Astrocyte of the hippocampus (primary cell): ENCODE data around the gene UQCC5.

ENCODE experiments used
- DNase-seq: peaks from one replicate; pipeline ENCODE4 v3.0.0; 2011; ENCODE audit warnings: low read depth, low spot score

Gene UQCC5

GRCh38 chr3:52503788-52504424 is 32.5 kb upstream of the UQCC5 start:
- no peak for DNase-seq

- no peak for DNase-seq
Observed at GRCh38 chr3:52504977-52505376, 31.4 kb upstream of the UQCC5 start.

- no peak for DNase-seq
Observed at GRCh38 chr3:52506266-52506966, 30.0 kb upstream of the UQCC5 start.

- DNase-seq = peak; percentile 91
Observed at GRCh38 chr3:52507359-52507758, 29.0 kb upstream of the UQCC5 start.

GRCh38 chr3:52509753-52510328 is 26.6 kb upstream of the UQCC5 start:
- no peak for DNase-seq

GRCh38 chr3:52511509-52511908 is 24.9 kb upstream of the UQCC5 start:
- DNase-seq = no peak

- DNase-seq = no peak
Observed at GRCh38 chr3:52512105-52512504, 24.3 kb upstream of the UQCC5 start.

- no peak for DNase-seq
Observed at GRCh38 chr3:52512727-52513126, 23.7 kb upstream of the UQCC5 start.

GRCh38 chr3:52513281-52513680 is 23.1 kb upstream of the UQCC5 start:
- DNase-seq = no peak

- DNase-seq = no peak
Observed at GRCh38 chr3:52514576-52514975, 21.8 kb upstream of the UQCC5 start.

GRCh38 chr3:52515192-52515591 is 21.2 kb upstream of the UQCC5 start:
- no peak for DNase-seq

- no peak for DNase-seq
Observed at GRCh38 chr3:52516509-52517195, 19.8 kb upstream of the UQCC5 start.

GRCh38 chr3:52517796-52518722 is 18.3 kb upstream of the UQCC5 start:
- DNase-seq = no peak

- DNase-seq = peak; percentile 21
Observed at GRCh38 chr3:52518723-52519444, 17.5 kb upstream of the UQCC5 start.

GRCh38 chr3:52519445-52520140 is 16.8 kb upstream of the UQCC5 start:
- no peak for DNase-seq

- no peak for DNase-seq
Observed at GRCh38 chr3:52520141-52520667, 16.2 kb upstream of the UQCC5 start.

GRCh38 chr3:52520716-52521487 is 15.5 kb upstream of the UQCC5 start:
- DNase-seq = no peak

GRCh38 chr3:52521488-52521824 is 14.9 kb upstream of the UQCC5 start:
- DNase-seq = no peak
